HG03097 (cell line): ENCODE measurements around the gene NXNL1.

Experiments
- ATAC-seq: cut with Tn5 transposase; IDR thresholded peaks from one replicate; pipeline ENCODE4 v1.9.1; 2021; ENCODE audit not compliant: unreplicated experiment, low FRiP score

NXNL1 gene

DNA sequence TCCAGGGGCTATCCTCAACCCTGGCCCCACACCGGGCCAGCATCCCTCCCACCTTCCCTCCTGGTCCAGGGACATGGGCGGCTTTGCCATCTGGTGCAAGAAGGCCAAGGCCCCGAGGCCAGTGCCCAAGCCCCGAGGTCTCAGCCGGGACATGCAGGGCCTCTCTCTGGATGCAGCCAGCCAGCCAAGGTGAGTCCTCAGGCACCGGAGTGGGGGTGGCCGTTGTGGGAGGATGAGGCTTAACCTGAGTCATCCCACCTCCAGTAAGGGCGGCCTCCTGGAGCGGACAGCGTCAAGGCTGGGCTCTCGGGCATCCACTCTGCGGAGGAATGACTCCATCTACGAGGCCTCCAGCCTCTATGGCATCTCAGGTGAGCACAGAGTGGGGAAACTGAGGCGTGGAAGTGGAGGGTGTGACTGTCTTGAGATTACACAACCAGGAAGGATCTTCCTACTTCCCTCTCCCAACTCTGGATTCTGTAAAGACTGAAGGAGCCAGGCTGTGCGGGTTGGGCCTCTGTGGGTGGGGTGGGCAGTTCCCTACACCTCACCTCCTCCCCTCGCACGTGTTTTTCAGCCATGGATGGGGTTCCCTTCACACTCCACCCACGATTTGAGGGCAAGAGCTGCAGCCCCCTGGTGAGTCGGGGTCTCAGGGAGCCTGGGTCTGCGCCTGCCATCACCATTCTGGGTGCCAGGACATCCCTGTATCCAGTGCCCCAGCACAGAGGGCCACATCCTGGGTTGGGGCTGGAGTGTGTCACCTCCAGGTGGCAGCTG lies 37.1 kb downstream of the NXNL1 start:
- ATAC-seq = no peak

- no peak for ATAC-seq
Observed at GRCh38 chr19:17421942-17422341, 38.8 kb downstream of the NXNL1 start.

DNA sequence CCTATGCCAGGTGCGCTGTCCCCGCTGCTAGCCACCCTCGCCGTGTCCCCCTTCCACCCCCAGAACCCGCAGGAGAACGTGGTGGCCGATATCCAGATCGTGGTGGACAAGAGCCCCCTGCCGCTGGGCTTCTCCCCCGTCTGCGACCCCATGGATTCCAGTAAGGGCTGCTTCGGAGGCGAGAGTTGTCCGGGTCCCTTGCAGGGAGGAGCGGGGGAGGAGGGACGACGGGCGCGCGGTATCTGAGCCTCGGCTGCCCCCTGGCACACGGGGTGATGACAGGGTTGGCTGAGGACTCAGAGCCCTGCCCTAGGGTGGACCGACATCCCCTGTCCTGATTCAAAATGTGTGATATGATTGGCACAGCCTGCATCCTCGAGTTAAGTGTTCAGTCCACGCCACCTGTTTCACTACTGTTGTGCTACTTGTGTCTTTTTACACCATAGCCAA lies 40.2 kb downstream of the NXNL1 start:
- peak; percentile 23 for ATAC-seq

DNA sequence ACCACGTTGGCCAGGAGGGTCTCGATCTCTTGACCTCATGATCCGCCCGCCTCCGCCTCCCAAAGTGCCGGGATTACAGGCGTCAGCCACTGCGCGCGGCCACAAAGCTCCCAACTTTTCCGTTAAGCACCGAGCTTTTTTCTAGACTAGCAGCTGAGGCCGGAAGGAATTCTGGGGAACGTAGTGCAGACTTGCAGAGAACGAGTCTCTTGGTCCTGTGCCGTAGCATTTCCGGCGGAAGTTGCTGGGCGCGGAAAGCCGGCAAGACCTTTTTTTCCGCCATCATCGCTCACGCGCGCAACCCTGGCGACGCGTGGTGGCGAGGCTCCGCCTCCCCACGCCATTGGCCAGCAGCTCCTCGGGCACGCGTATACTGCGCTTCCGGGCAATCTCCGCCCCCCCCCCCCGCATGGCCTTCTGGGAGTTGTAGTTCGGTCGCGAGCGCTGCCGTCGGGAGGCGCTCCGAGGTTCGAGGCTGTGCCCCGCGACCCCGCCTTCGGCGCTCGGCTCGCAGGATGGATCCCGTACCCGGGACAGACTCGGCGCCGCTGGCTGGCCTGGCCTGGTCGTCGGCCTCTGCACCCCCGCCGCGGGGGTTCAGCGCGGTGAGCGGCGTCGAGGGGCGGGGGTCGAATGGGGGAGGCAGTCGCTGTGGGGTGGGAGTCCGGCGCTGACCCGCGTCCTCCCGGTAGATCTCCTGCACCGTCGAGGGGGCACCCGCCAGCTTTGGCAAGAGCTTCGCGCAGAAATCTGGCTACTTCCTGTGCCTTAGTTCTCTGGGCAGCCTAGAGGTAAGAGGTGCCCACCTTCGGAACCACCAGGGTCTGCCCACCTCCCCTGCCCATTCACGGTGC lies 40.9 kb downstream of the NXNL1 start, which contains the start of gene MVB12A:
Gene MVB12A (plus strand): TSS at position 427 of the 854 bp plus-strand sequence. CDS start 89 bp downstream, at position 516.
- ATAC-seq = peak; percentile 83

DNA sequence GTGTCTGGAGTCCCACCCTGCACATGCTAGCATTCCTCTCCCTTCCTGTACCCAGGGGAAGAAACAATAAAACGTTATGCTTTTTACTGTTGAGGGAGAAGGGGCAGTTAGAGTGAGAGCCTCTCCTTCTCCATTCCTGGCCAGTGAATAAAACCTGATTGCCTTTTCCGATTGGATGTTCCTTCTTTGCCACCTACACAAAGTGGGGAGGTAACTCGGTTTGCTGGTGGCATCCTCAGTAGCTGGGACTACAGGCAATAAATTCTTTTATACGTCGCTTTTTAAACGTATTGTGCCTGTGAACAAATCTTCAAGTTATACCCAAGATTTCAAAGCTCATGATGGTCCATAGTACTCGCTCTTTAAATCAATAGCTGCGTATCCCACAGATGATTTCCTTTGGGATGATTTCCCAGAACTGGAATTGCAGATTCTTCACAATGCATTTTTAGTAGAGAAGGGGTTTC lies 41.5 kb downstream of the NXNL1 start:
- ATAC-seq = no peak

GRCh38 chr19:17418710-17419109 lies 42.0 kb downstream of the NXNL1 start:
- no peak for ATAC-seq

DNA sequence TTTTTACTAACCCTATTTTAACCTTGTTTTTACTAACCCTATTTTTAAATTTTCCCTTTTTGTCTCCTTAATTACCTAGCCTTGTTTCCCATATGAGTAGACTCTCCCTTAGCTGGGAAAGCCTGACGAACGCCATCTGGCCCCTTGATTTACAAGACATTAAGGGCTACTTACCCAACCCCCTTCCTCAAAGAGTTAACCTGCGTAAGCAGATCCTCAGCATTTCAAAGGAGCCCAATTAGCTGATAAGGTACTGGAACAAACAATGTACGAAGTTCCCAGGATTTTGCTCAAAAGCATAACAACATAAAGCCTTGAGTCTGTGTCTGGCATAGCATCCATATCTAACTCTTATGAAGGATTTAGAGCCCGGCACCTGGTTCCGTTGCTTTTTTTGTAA lies 45.6 kb downstream of the NXNL1 start:
- no peak for ATAC-seq

DNA sequence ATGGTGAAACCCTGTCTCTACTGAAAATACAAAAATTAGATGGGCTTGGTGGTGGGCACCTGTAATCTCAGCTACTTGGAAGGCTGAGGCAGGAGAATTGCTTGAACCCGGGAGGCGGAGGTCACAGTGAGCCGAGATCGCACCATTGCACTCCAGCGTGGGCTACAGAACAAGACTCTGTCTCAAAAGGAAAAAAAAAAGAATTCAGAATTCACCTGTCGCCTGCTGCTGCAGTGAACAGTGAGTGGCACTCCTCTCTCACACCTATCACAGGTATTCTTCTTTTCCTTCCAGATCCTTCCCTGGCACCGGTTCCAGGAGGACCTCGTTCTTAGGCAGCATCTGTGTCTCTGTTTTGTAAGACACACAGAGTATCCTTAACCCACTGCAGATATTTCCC lies 46.6 kb downstream of the NXNL1 start:
- ATAC-seq = no peak

DNA sequence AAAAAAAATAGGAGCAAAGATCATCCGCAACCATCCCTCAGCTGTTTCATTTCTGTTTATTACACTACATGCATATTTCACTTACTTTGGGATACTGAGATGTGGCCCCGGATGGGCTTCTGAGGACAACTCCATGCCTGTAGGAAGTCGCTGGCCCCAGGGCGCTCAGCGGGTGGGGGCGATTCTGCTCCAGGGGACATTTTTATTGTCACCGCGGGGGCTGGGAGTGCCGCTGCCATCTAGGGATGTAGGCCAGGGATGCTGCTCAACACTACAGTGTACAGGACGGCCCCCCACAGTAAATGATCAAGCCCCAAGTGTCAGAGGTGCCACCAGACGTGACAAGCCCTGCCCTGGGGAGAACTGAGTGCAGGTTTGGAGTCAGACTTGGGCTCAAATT lies 48.9 kb downstream of the NXNL1 start:
- ATAC-seq = no peak

- ATAC-seq = no peak
Observed at GRCh38 chr19:17409990-17410389, 50.7 kb downstream of the NXNL1 start.

- no peak for ATAC-seq
Observed at GRCh38 chr19:17406887-17407196, 53.9 kb downstream of the NXNL1 start.

DNA sequence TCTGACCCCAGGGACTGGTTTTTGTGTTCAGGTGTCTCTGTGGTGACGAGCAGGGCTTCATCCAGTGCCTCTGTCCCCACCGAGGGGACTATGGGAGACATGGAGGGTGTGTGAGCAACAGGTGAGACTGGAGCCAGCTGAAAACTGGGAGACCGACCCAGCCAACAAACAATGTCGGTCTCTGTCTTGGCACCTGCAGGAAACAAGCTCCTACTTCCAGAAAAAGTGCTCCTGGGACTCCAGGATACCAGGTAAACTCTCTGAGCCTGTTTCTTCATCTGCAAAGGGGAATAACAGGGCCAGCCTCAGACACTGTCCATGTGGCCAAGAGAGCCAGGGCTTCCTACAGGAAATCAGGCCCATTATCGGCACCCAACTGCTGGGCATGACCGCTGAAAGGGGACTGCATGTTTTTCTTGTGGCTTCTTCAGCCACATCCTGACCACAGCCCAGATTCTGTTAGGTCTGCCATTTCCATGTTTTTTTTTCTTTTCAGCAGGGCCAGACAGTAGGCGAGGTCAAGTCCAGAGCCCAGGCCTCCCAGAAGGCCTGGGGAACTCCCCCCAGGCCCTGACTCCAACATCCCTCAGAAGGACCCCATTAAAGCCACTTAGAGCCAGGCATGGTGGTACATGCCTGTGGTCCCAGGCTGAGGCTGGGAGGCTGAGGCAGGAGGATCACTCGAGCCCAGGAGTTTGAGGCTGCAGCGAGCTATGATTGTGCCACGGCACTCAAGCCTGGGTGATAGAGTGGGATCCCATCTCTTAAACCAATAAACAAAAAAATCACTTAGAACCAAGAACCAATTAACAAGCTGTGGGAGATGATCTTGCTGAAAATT lies 54.5 kb downstream of the NXNL1 start:
- ATAC-seq = no peak
